ENCODE measurements around the gene TTC27. TPM values are rescaled to one million over a fixed set of nuclear protein-coding genes. Genes with fewer than 3 reads are reported as not detected.
A peak's percentile ranks its signal among the peaks of the same experiment; 100 is the strongest.

TTC27 gene
- 10 to 100 TPM in 5 of 6 donors, 1 to 10 TPM in 1; 9.4 to 24.0 (median 12.3) TPM for total RNA-seq

DNA sequence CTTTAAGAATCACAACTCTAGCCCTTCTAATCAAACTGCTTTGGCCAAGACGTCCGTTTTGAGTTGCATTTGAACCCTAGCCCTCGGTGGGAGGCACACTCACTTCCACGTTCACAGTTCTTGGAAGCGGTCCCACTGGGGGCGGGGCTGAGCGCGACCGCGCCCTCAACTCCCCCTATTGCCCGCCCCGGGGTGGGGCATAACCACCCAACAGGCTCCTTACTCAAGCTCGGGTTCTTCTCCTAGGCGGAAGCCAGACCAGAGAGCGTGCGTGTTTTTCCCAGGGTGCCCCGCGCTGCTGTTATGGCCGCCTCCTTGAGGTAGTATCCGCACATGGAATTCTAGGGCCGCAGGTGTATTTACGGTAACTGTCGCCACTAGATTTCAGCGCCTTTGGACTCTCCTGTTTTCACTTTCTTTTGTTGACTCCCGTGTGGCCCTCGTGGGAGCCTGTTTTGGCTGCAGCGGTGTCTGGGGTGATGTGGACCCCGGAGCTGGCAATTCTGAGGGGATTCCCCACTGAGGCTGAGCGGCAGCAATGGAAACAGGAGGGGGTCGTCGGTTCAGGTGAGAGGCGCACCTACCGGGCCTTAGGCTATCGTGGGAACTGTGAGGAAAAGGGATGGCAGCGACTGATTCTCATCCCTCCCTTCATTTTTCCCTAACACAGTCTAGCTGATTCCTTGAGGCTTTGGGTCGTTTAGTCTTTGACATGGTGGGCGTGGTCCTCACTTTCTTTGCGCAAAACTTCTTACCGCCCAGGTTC lies at the start of gene TTC27:
Gene TTC27 (plus strand): TSS at position 237 of the 766 bp plus-strand sequence. CDS start 243 bp downstream, at position 480.
- WGBS, 2 donors = 0% methylated on average over 34 to 39 of the region's 39 CpGs
- Histone ChIP-seq H3K4me3 (peak within 1 kb of the TSS; percentile 57 to 88 (median 79)), H3K27ac (peak within 1 kb of the TSS; percentile 44 to 71 (median 60))

GRCh38 chr2:32591669-32592463 lies 36.0 kb upstream of the TTC27 start:
- Histone ChIP-seq H3K4me3 (no peak overlapping the region), H3K27ac (peak overlapping the region in 2 of 4 donors; percentile 39 to 57), H3K9me3 (no peaks in the 10 kb centered on the region), H3K4me1 (peaks cover 0 to 4% (median 0%) of the 10 kb centered on the region in 4 donors), H3K27me3 (no peaks in the 10 kb centered on the region), H3K36me3 (peaks cover 0 to 2% (median 0%) of the 10 kb centered on the region in 4 donors)
- WGBS, 2 donors = 45 to 58% methylated on average over 3 of the region's 3 CpGs
- DNase-seq (no peak), ATAC-seq (ENCODE audit: low FRiP score in 2 of 2) (no peak)
- TF ChIP-seq POLR2AphosphoS5 (IDR thresholded peaks at IDR 0.05) (no peak), CTCF (IDR thresholded peaks at IDR 0.05) (no peak), EP300 (IDR thresholded peaks at IDR 0.05) (no peak), POLR2A (IDR thresholded peaks at IDR 0.05) (no peak)

More for the DNA sequence above, at the start of gene TTC27:
- ATAC-seq (ENCODE audit: low FRiP score in 2 of 2) (peak; percentile 100), DNase-seq (peak; percentile 97 to 98)
- H3K9me3 ChIP-seq = no peaks in the 10 kb centered on the region
- TF ChIP-seq EP300 (IDR thresholded peaks at IDR 0.05) (no peak), CTCF (IDR thresholded peaks at IDR 0.05) (peak in 1 of 6 experiments; percentile 10), POLR2A (IDR thresholded peaks at IDR 0.05) (peak in 1 of 4 donors; percentile 29), POLR2AphosphoS5 (IDR thresholded peaks at IDR 0.05) (peak; percentile 35 to 68)
- peaks cover 15 to 27% (median 22%) of the 10 kb centered on the region in 4 donors for H3K4me1 ChIP-seq
- H3K36me3 ChIP-seq = peaks cover 0 to 25% (median 3%) of the 10 kb centered on the region in 4 donors
- no peaks in the 10 kb centered on the region for H3K27me3 ChIP-seq

DNA sequence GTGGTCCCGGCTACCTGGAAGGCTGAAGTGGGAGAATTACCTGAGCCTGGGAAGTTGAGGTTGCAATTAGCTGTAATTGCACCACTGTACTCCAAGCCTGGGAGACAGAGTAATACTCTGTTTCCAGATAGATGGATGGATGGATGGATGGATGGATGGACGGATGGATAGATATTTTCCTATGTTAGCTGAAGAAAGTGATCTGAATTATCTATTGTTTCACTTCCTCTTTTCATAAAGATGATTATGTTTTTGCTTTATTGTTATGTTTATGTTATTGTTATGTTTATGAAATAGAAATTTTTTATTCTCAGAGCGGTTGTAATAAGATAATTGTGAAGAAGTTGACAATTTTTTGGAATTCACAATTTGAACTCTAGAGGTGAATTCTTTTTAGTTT lies 33.3 kb upstream of the TTC27 start:
- no peaks in the 10 kb centered on the region for H3K9me3 ChIP-seq
- H3K27ac ChIP-seq = no peak overlapping the region
- H3K4me1 ChIP-seq = peaks cover 0 to 4% (median 0%) of the 10 kb centered on the region in 4 donors
- H3K27me3 ChIP-seq = no peaks in the 10 kb centered on the region
- peaks cover 0 to 19% (median 6%) of the 10 kb centered on the region in 4 donors for H3K36me3 ChIP-seq
- H3K4me3 ChIP-seq = no peak overlapping the region
- ATAC-seq (ENCODE audit: low FRiP score in 2 of 2) (no peak), DNase-seq (no peak)
- WGBS, 2 donors = 92% methylated on average over 3 of the region's 3 CpGs
- TF ChIP-seq EP300 (IDR thresholded peaks at IDR 0.05) (no peak), POLR2AphosphoS5 (IDR thresholded peaks at IDR 0.05) (no peak), CTCF (IDR thresholded peaks at IDR 0.05) (no peak), POLR2A (IDR thresholded peaks at IDR 0.05) (no peak)

DNA sequence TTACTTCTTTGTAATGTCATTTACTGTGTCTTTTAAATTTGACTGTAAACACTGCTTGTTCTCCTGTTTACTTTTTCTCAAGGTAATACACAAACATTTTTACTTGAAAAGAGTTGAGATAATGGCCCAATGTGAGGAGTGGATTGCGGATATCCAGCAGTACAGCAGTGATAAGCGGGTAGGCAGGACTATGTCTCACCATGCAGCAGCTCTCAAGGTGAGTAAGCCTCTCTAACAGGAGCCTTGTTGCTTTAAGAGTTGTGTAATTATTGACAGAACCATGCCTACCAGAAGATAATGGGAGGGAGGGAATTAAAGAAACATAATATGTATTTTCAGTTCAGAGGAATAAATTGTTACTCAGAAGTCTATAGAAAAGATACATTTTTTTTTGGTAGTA lies 16.5 kb upstream of the TTC27 start:
- Histone ChIP-seq H3K4me1 (no peaks in the 10 kb centered on the region), H3K27me3 (no peaks in the 10 kb centered on the region), H3K36me3 (peaks cover 7 to 83% (median 21%) of the 10 kb centered on the region in 4 donors), H3K9me3 (no peaks in the 10 kb centered on the region), H3K4me3 (no peak overlapping the region), H3K27ac (no peak overlapping the region)
- DNase-seq = peak in 1 of 2 donors; percentile 35
- TF ChIP-seq EP300 (IDR thresholded peaks at IDR 0.05) (no peak), POLR2A (IDR thresholded peaks at IDR 0.05) (no peak), POLR2AphosphoS5 (IDR thresholded peaks at IDR 0.05) (no peak), CTCF (IDR thresholded peaks at IDR 0.05) (no peak)
- WGBS, 2 donors = 72 to 75% methylated on average over 2 of the region's 2 CpGs
- no peak for ATAC-seq (ENCODE audit: low FRiP score in 2 of 2)
